ENCODE data around the gene IGDCC3.
"Not testable (repeated sequence)": the region's sequence is repeated elsewhere in the genome, so short reads cannot be mapped to it uniquely, and the experiment has no call there.

DNA sequence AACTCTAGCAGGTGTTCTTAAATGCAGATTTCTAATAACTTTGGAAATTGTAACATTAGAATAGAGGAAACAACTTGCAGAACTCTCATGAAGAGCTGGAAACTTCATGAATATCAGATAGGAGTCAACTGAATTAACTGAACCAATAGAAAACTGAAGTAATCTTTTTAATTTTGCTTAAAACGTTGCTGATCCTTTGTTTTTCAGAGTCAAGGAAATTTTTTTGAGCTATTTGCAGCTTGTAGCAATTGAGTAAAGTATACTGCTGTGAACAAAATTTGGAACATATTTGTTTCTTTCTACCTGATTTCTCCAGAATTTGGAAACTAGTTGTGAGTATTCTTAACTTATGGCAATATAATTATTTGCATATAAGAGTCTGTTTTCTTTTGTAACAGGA lies 25.8 kb downstream of the IGDCC3 start:
- TF ChIP-seq, protein P1, sequence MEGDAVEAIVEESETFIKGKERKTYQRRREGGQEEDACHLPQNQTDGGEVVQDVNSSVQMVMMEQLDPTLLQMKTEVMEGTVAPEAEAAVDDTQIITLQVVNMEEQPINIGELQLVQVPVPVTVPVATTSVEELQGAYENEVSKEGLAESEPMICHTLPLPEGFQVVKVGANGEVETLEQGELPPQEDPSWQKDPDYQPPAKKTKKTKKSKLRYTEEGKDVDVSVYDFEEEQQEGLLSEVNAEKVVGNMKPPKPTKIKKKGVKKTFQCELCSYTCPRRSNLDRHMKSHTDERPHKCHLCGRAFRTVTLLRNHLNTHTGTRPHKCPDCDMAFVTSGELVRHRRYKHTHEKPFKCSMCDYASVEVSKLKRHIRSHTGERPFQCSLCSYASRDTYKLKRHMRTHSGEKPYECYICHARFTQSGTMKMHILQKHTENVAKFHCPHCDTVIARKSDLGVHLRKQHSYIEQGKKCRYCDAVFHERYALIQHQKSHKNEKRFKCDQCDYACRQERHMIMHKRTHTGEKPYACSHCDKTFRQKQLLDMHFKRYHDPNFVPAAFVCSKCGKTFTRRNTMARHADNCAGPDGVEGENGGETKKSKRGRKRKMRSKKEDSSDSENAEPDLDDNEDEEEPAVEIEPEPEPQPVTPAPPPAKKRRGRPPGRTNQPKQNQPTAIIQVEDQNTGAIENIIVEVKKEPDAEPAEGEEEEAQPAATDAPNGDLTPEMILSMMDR (IDR thresholded peaks at IDR 0.05): not testable (repeated sequence)
- TF ChIP-seq POLR2A (IDR thresholded peaks at IDR 0.05): not testable (repeated sequence)

Measured in uterus (tissue), 2 donors.